ENCODE results near the gene SIK3. TPM values are rescaled to one million over a fixed set of nuclear protein-coding genes. Genes with fewer than 3 reads are reported as not detected.
"Not testable (repeated sequence)": the region's sequence is repeated elsewhere in the genome, so short reads cannot be mapped to it uniquely, and the experiment has no call there.

Gene SIK3
- total RNA-seq, 2 donors from 2014 or later, result 37.2 to 43.5 TPM

- Mint-ChIP-seq H3K27ac (no peak overlapping the region), H3K27me3 (ENCODE audit: insufficient read depth) (peaks cover 13% of the 10 kb centered on the region)
Observed at GRCh38 chr11:116835042-116835772, 263.0 kb downstream of the SIK3 start.

GRCh38 chr11:116834535-116835041 is 263.6 kb downstream of the SIK3 start:
- not testable (repeated sequence) for DNase-seq; H3K27ac Mint-ChIP-seq; H3K4me3 Mint-ChIP-seq; H3K36me3 ChIP-seq (ENCODE audit: control insufficient read depth, insufficient read depth, low read length); H3K36me3 Mint-ChIP-seq (ENCODE audit: low read depth); H3K27me3 ChIP-seq (ENCODE audit: control insufficient read depth, insufficient read depth, low read length, poor library complexity, severe bottlenecking); H3K9ac ChIP-seq (ENCODE audit: extremely low read depth, low read length, poor library complexity, severe bottlenecking); H3K9me3 ChIP-seq (ENCODE audit: control insufficient read depth, low read length); H3K4me3 ChIP-seq (ENCODE audit: low read length); H3K27ac ChIP-seq (ENCODE audit: low read depth, low read length)
- WGBS, 2 experiments (ENCODE audit: insufficient coverage in 1 of 2, insufficient read length in 1 of 2), result 76 to 81% methylated on average over 12 to 13 of the region's 13 CpGs
- Mint-ChIP-seq H3K4me1 (peaks cover 28% of the 10 kb centered on the region), H3K9me3 (peaks cover 11% of the 10 kb centered on the region), H3K27me3 (ENCODE audit: insufficient read depth) (peaks cover 13% of the 10 kb centered on the region)
- H3K4me1 ChIP-seq (ENCODE audit: control insufficient read depth, insufficient read depth, low read length), result peaks cover 24% of the 10 kb centered on the region

More at GRCh38 chr11:116835042-116835772, 263.0 kb downstream of the SIK3 start:
- Histone ChIP-seq H3K27ac (ENCODE audit: low read depth, low read length) (no peak overlapping the region), H3K4me3 (ENCODE audit: low read length) (peak overlapping the region; percentile 56), H3K9me3 (ENCODE audit: control insufficient read depth, low read length) (no peaks in the 10 kb centered on the region), H3K4me1 (ENCODE audit: control insufficient read depth, insufficient read depth, low read length) (peaks cover 24% of the 10 kb centered on the region), H3K27me3 (ENCODE audit: control insufficient read depth, insufficient read depth, low read length, poor library complexity, severe bottlenecking) (no peaks in the 10 kb centered on the region), H3K9ac (ENCODE audit: extremely low read depth, low read length, poor library complexity, severe bottlenecking) (no peak overlapping the region), H3K36me3 (ENCODE audit: control insufficient read depth, insufficient read depth, low read length) (no peaks in the 10 kb centered on the region)
- Mint-ChIP-seq H3K4me1 (peaks cover 34% of the 10 kb centered on the region), H3K9me3 (peaks cover 11% of the 10 kb centered on the region), H3K36me3 (ENCODE audit: low read depth) (peaks cover 2% of the 10 kb centered on the region), H3K4me3 (peak overlapping the region; percentile 52)
- no peak for TF ChIP-seq CTCF (conservative IDR thresholded peaks at IDR 0.05)
- 75 to 88% methylated on average over 13 to 28 of the region's 28 CpGs for WGBS, 2 experiments (ENCODE audit: insufficient coverage in 1 of 2, insufficient read length in 1 of 2)
- DNase-seq, result peak; percentile 71

GRCh38 chr11:116833816-116834534 is 264.3 kb downstream of the SIK3 start:
- Mint-ChIP-seq H3K27ac (no peak overlapping the region), H3K9me3 (peaks cover 11% of the 10 kb centered on the region), H3K4me1 (peaks cover 23% of the 10 kb centered on the region), H3K27me3 (ENCODE audit: insufficient read depth) (peaks cover 13% of the 10 kb centered on the region), H3K4me3 (no peak overlapping the region), H3K36me3 (ENCODE audit: low read depth) (peaks cover 2% of the 10 kb centered on the region)
- DNase-seq, result no peak
- Histone ChIP-seq H3K36me3 (ENCODE audit: control insufficient read depth, insufficient read depth, low read length) (no peaks in the 10 kb centered on the region), H3K4me1 (ENCODE audit: control insufficient read depth, insufficient read depth, low read length) (peaks cover 24% of the 10 kb centered on the region), H3K4me3 (ENCODE audit: low read length) (no peak overlapping the region), H3K9ac (ENCODE audit: extremely low read depth, low read length, poor library complexity, severe bottlenecking) (no peak overlapping the region), H3K27ac (ENCODE audit: low read depth, low read length) (no peak overlapping the region), H3K9me3 (ENCODE audit: control insufficient read depth, low read length) (no peaks in the 10 kb centered on the region), H3K27me3 (ENCODE audit: control insufficient read depth, insufficient read depth, low read length, poor library complexity, severe bottlenecking) (no peaks in the 10 kb centered on the region)
- TF ChIP-seq CTCF (conservative IDR thresholded peaks at IDR 0.05), result no peak
- WGBS, 2 experiments (ENCODE audit: insufficient coverage in 1 of 2, insufficient read length in 1 of 2), result 92 to 93% methylated on average over 10 to 14 of the region's 14 CpGs
